Mucosa of descending colon (tissue), 3 donors: ENCODE data around the gene EYA3. TPM values are rescaled to one million over a fixed set of nuclear protein-coding genes. Genes with fewer than 3 reads are reported as not detected.

Source experiments
- ATAC-seq: fragments of 200-7000 bp; cut with Tn5 transposase; one replicate; pipeline ENCODE4 v1.9.1; 2020; ENCODE audit warnings: mild to moderate bottlenecking, moderate library complexity
- DNase-seq, 3 donors: peaks; one replicate each; pipeline ENCODE4 v3.0.0-alpha.2; 2020
- H3K36me3 ChIP-seq: fragments of 200-600 bp; one replicate; pipeline ENCODE4 v1.8.0; 2021; ENCODE audit warnings: low read depth, mild to moderate bottlenecking
- H3K4me1 ChIP-seq: fragments of 200-600 bp; one replicate; pipeline ENCODE4 v1.8.0; 2021; ENCODE audit warnings: low read depth, mild to moderate bottlenecking
- H3K4me3 ChIP-seq: fragments of 200-600 bp; one replicate; pipeline ENCODE4 v1.8.0; 2021; ENCODE audit warnings: mild to moderate bottlenecking
- H3K9me3 ChIP-seq: fragments of 200-600 bp; one replicate; pipeline ENCODE4 v1.8.0; 2021; ENCODE audit warnings: mild to moderate bottlenecking
- CTCF ChIP-seq: fragments of 200-600 bp; IDR thresholded peaks from one replicate; pipeline ENCODE4 v1.8.0; 2022; ENCODE audit warnings: antibody characterized with exemption, mild to moderate bottlenecking
- intact Hi-C, 2 donors: fragments of 100-400 bp; cut with DNase I in 1 of 2; cut with micrococcal nuclease in 1 of 2; formaldehyde crosslinking; loops; one replicate each; pipeline versions ENCODE4 v1.11.0 to v1.11.1; 2022; cut with DNase I, micrococcal nuclease
- total RNA-seq, 3 donors: library from RNA; stranded (reverse); fragmentation: NEBNext Ultra II Directional in 2 of 3; extraction: Animal tissue kit (Norgen Biotek cat#: 25700) in 2 of 3; gene quantifications; one replicate each; pipeline versions ENCODE4 v1.2.1 to v1.2.4, GENCODE V29; 2021 to 2023
- donor health status: DM: no; HTN: no; CAD: no; lungs with moderate emphysema.
- donor health status: DM: no; HTN: no; CAD: no.
- donor health status: DM: no; HTN: yes; CAD: no.

Gene EYA3
- total RNA-seq, 3 donors from 2014 or later = 19.2 to 22.8 (median 19.9) TPM

DNA sequence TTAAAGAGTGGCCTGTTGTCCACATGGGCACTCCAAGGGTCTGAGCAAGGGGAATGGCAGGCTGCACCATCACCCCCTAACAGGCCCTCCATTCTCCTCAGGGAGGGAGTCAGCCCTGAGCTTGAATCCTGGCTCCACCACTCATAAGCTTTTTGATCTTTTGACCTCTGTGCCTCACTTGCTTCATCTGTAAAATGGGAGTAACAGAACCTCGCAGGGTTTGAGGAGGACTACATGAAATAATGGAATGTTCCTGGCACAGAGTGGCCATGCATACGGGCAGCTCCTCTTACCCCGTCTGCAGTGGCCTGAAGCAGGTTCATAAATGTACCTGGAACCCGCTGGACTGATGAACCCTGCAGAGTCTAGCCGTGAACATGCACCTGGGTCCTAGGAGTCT, 130.8 kb downstream of the EYA3 start:
- ATAC-seq = no peak
- no peak for DNase-seq
- intact Hi-C loops = no loop called here
- Histone ChIP-seq H3K4me1 (peaks cover 10% of the 10 kb centered on the region), H3K36me3 (no peaks in the 10 kb centered on the region), H3K9me3 (no peaks in the 10 kb centered on the region), H3K4me3 (no peak overlapping the region)
- TF ChIP-seq CTCF = no peak

GRCh38 chr1:27956761-27957160, 131.6 kb downstream of the EYA3 start:
- no peak for TF ChIP-seq CTCF
- DNase-seq (no peak), ATAC-seq (no peak)
- no peak overlapping the region for H3K4me3 ChIP-seq
- no peaks in the 10 kb centered on the region for H3K36me3 ChIP-seq
- peaks cover 11% of the 10 kb centered on the region for H3K4me1 ChIP-seq
- intact Hi-C loops = no loop called here
- no peaks in the 10 kb centered on the region for H3K9me3 ChIP-seq

DNA sequence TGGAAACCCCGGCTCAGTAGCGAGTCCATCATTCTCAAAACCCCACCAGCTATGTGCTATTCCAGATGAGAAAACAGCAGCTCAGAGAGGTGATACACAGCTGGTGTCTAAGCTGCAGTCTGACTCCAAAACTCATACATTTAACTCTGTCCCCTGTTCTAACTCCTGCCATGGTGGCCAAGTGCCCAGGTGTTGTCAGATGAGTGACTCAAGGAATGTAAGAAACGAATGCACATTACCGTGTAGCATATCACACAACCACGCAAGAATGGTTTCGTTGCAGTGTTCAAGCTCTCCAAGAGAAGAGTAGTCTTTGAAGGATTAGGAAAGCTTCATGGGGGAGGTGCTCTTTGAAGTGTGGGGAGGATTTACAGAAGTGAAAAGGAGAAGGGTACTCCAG, 133.3 kb downstream of the EYA3 start:
- H3K4me1 ChIP-seq = peaks cover 2% of the 10 kb centered on the region
- no peaks in the 10 kb centered on the region for H3K9me3 ChIP-seq
- no peaks in the 10 kb centered on the region for H3K36me3 ChIP-seq
- ATAC-seq (no peak), DNase-seq (no peak)
- no peak overlapping the region for H3K4me3 ChIP-seq
- intact Hi-C loops = no loop called here
- TF ChIP-seq CTCF = no peak

GRCh38 chr1:27954186-27954585, 134.2 kb downstream of the EYA3 start:
- DNase-seq = no peak
- H3K4me3 ChIP-seq = no peak overlapping the region
- intact Hi-C loops = no loop called here
- ATAC-seq = no peak
- H3K4me1 ChIP-seq = peaks cover 2% of the 10 kb centered on the region
- no peaks in the 10 kb centered on the region for H3K36me3 ChIP-seq
- no peaks in the 10 kb centered on the region for H3K9me3 ChIP-seq
- TF ChIP-seq CTCF = no peak

DNA sequence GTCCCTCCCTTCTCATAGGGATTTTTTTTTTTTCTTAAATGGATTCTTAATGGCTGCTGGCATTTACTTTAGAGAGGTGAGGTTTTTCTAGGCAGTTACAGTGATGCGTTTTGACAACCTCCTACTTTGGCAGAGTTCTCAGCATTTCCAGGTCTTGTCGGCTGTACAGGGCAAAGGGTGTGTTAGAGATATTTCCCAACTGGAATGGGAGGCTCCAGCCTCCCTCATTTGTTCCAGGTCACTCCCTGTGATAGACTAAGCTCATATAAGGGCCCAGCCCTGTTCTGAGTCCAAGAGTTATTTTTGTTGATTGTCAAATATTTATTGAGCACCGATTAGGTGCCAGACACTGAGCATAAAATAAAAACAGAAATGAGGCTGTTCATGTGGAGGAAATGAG, 136.3 kb downstream of the EYA3 start:
- H3K4me3 ChIP-seq = no peak overlapping the region
- H3K4me1 ChIP-seq = peaks cover 2% of the 10 kb centered on the region
- intact Hi-C loops = no loop called here
- ATAC-seq (peak; percentile 96), DNase-seq (peak in 1 of 3 donors; percentile 54)
- no peaks in the 10 kb centered on the region for H3K9me3 ChIP-seq
- no peaks in the 10 kb centered on the region for H3K36me3 ChIP-seq
- TF ChIP-seq CTCF = no peak

DNA sequence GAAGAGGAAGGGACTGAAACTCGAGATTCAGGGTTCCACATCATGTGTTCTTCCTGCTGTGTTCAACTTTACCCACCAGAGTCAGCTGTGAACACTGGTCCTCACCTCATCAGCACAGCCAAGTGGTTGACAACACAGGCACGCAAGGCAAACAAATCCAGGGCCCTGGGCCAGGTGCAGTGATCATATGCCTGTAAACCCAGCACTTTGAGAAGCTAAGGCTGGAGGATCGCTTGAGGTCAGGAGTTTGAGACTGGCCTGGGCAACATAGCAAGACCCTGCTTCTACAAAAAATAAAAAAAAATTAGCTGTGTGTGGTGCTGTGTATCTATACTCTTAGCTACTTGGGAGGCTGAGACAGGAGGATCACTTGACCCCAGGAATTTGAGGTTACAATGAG, 137.0 kb downstream of the EYA3 start:
- ATAC-seq = peak; percentile 18

More for the DNA sequence above, 137.0 kb downstream of the EYA3 start:
- no peaks in the 10 kb centered on the region for H3K36me3 ChIP-seq
- DNase-seq = peak in 1 of 3 donors; percentile 21
- TF ChIP-seq CTCF = no peak
- intact Hi-C loops = no loop called here
- no peak overlapping the region for H3K4me3 ChIP-seq
- no peaks in the 10 kb centered on the region for H3K9me3 ChIP-seq
- H3K4me1 ChIP-seq = peaks cover 2% of the 10 kb centered on the region
